Measurements from ENCODE around the gene AGPAT2.

- TF ChIP-seq CTCF (IDR thresholded peaks at IDR 0.05; ENCODE audit: low read depth, low read length, poor library complexity, severe bottlenecking) (no peak), EZH2phosphoT487 (IDR thresholded peaks at IDR 0.05; ENCODE audit: borderline replicate concordance, low read length) (no peak)
Observed at GRCh38 chr9:136700304-136700703, 13.0 kb upstream of the AGPAT2 start.
